Esophagus (tissue), 2 donors: ENCODE measurements around the gene GABRP. TPM values are rescaled to one million over a fixed set of nuclear protein-coding genes. Genes with fewer than 3 reads are reported as not detected.
"Not testable (repeated sequence)": the region's sequence is repeated elsewhere in the genome, so short reads cannot be mapped to it uniquely, and the experiment has no call there.

Experiments
- H3K27ac ChIP-seq, 2 donors: one replicate each; pipeline ENCODE4 v1.5.1; 2013; ENCODE audit warnings: low read depth in 2 of 2, mild to moderate bottlenecking in 2 of 2, inconsistent platforms in 1 of 2, low read length in 1 of 2, moderate library complexity in 1 of 2
- H3K27me3 ChIP-seq, 2 donors: one replicate each; pipeline ENCODE4 v1.6.1; 2013; ENCODE audit warnings: low read length in 2 of 2, control low read depth in 1 of 2, mild to moderate bottlenecking in 1 of 2; ENCODE audit not compliant: insufficient read depth in 2 of 2, control insufficient read depth in 1 of 2
- H3K36me3 ChIP-seq, 2 donors: one replicate each; pipeline ENCODE4 v1.6.1; 2013; ENCODE audit warnings: low read length in 1 of 2; ENCODE audit not compliant: control insufficient read depth in 2 of 2, insufficient read depth in 2 of 2
- H3K4me1 ChIP-seq, 2 donors: one replicate each; pipeline ENCODE4 v1.6.1; 2013; ENCODE audit warnings: low read length in 1 of 2; ENCODE audit not compliant: control insufficient read depth in 2 of 2, insufficient read depth in 2 of 2
- H3K4me3 ChIP-seq, 2 donors: one replicate each; pipeline ENCODE4 v1.5.1; 2013; ENCODE audit warnings: low read length in 2 of 2, mild to moderate bottlenecking in 2 of 2, low read depth in 1 of 2, moderate library complexity in 1 of 2
- H3K9me3 ChIP-seq, 2 donors: one replicate each; pipeline ENCODE4 v1.6.1; 2013; ENCODE audit warnings: mild to moderate bottlenecking in 2 of 2, low read depth in 1 of 2, low read length in 1 of 2, moderate library complexity in 1 of 2; ENCODE audit not compliant: control insufficient read depth in 2 of 2, insufficient read depth in 1 of 2
- WGBS, 2 donors: extraction: QIAGEN DNeasy Blood & Tissue Kit; methylation state at CpG; one replicate each; pipeline ENCODE4 v1.1.7; 2013; 5-methylcytosine and 5-hydroxymethylcytosine counted together
- polyA plus RNA-seq, 2 donors: library from polyadenylated mRNA; stranded (reverse); fragments of 200-250 nt; gene quantifications; one replicate each; pipeline ENCODE4 v1.2.3, GENCODE V29; 2013
- donor health status: healthy with polysubstance abuse.
- donor health status: Bipolar disorder and iron deficiency.

The GABRP gene
- polyA plus RNA-seq, 2 donors: 21.9 to 55.7 TPM

DNA sequence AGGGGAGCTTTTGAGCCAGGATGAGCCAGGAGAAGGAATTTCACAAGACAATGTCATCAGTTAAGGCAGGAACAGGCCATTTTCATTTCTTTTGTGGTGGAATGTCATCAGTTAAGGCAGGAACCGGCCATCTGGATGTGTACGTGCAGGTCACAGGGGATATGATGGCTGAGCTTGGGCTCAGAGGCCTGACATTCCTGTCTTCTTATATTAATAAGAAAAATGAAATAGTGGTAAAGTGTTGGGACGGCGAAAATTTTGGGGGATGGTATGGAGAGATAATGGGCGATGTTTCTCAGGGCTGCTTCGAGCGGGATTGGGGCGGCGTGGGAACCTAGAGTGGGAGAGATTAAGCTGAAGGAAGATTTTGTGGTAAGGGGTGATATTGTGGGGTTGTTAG lies 21.2 kb upstream of the GABRP start:
- H3K27ac ChIP-seq, H3K36me3 ChIP-seq, H3K27me3 ChIP-seq, H3K9me3 ChIP-seq, H3K4me3 ChIP-seq, H3K4me1 ChIP-seq: not testable (repeated sequence)
- 97 to 99% methylated on average over 9 of the region's 9 CpGs for WGBS, 2 donors

DNA sequence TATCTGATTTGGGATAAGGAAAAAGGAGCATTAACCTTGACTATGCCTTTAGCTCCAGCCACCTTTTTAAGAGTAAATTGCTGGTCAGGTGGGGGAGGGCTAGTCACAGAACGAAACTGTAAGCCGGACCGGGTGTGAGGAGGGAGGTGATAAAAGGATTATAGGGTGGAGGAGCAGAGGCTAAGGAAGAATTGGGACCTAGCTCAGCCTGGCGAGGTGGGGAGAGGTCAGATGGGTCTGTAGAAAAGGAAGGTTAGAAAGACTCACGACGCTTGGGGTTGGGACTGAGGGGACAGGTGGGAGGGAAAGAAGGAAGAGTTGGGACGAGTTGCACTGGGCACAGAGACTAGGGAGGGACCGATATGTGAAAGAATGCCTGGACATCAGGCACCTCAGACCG lies 17.7 kb upstream of the GABRP start:
- not testable (repeated sequence) for H3K4me1 ChIP-seq, H3K4me3 ChIP-seq, H3K9me3 ChIP-seq, H3K36me3 ChIP-seq, H3K27ac ChIP-seq, H3K27me3 ChIP-seq
- 77% methylated on average over 9 of the region's 9 CpGs for WGBS, 2 donors

DNA sequence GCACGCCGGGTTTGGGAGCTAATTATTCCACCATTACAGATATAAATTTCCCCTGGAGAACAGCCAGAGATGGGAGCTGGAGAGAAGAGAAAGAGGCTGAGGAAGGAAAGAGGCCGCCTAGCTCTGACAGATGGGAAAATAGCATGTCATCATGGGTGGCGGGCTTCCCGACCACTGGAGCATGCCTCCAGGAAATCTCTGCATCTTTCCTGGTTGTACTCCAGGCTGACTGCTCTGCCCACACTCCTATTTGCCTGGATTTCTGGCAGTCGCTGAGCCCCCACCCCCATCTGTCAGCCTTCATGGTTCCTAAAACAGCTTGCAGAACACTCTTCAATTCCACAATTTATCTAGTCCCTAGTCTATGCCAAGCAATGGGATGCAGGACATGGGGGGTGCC lies 14.3 kb upstream of the GABRP start:
- Histone ChIP-seq H3K36me3 (no peaks in the 10 kb centered on the region), H3K27me3 (no peaks in the 10 kb centered on the region), H3K27ac (no peak overlapping the region), H3K4me3 (no peak overlapping the region), H3K4me1 (peaks cover 0 to 7% of the 10 kb centered on the region in 2 donors), H3K9me3 (no peaks in the 10 kb centered on the region)
- WGBS, 2 donors: 50% methylated on average over 6 of the region's 6 CpGs

DNA sequence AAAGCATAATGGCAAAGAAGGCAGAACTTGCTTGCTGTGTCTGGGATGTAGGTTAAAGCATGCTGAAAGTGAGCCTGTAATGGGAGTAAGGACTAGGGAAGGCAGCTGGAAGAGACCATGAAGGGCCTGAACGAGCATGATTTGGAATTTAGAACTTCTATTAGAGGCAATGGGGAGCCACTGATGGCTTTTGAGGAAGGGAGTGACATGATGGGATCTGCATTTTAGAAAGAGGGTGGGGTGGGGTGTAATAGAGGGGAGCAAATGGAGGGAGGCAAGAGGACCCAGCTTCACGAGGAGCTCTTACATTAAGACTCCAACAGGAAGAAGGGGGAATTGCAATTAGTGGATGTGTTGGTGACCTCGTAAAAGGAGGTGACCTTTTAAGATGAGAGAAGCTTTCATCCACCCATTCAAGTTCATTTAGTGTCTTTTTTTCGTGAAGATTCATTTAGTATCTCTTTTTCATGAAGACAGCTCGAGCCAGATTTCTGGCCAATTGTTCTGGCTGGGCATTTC lies 13.6 kb upstream of the GABRP start:
- Histone ChIP-seq H3K27me3 (no peaks in the 10 kb centered on the region), H3K36me3 (no peaks in the 10 kb centered on the region), H3K9me3 (no peaks in the 10 kb centered on the region), H3K4me3 (no peak overlapping the region), H3K4me1 (peaks cover 0 to 7% of the 10 kb centered on the region in 2 donors), H3K27ac (no peak overlapping the region)
- 72 to 78% methylated on average over 5 of the region's 5 CpGs for WGBS, 2 donors

DNA sequence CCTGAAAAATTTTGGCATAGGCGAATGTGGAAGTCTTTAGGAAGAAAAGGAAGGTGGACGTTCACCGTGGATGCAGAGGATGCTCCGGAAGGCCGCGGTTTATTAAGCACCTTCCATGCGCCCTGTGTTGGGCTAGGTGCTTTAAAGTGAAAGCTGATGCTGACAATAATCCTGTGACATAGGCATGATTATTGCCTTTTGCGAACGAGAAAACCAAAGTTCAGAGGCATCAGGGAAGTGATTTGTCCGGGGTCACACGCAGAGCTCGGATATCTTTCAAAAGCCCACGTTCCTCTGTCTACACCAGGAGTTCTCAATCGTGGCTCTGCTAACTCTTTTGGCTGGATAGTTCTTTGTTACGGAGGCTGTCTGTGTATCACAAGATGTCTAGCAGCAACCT lies 12.0 kb upstream of the GABRP start:
- H3K27me3 ChIP-seq: no peaks in the 10 kb centered on the region
- H3K36me3 ChIP-seq: no peaks in the 10 kb centered on the region
- no peaks in the 10 kb centered on the region for H3K9me3 ChIP-seq
- WGBS, 2 donors: 79 to 92% methylated on average over 15 of the region's 15 CpGs
- H3K27ac ChIP-seq: no peak overlapping the region
- peaks cover 0 to 7% of the 10 kb centered on the region in 2 donors for H3K4me1 ChIP-seq
- H3K4me3 ChIP-seq: no peak overlapping the region

DNA sequence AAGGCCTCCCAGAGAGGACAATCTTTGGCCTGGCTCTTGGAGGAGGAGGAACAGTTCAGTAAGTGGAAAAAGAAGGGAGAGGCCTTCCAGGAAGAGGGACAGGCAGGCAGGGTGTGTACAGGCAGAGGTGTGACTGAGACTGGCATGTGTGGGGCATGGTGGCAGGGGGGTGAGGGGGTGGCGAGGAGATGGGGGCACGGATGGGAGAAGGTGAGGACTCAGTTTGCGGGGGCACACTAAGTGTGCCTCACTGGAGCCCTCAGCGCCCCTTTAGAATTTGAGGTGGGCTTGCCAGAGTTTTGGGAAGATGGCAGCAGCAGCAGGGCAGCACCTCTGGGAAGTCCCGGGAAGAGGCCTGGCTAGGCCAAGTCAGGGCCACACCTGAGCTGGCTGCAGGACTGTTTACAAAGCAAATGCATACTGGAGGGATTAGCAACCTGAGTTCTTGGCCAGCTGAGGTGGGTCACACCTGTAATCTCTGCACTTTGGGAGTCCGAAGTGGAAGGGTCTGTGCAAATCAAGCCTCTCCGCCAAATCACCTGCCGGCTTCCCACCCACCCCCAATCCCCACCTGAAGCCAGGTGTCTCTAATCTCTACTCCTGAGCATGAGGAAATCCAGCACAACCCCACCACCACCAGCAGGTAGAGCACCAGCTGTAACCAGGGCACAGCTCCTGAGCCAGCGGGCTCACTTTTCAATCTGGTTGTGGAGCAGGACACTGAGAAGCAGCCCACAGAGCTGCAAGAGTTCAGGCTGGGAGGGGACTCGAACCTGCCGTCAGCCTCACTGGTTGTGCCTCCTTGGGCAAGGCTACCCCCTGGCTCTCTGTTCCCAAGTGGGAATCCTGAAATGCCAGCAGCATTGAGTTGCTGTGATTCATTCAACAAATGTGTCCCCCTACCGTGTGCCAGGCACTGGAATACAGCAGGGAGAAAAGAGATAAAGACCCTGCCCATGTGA lies 10.2 kb upstream of the GABRP start:
- Histone ChIP-seq H3K36me3 (no peaks in the 10 kb centered on the region), H3K27me3 (no peaks in the 10 kb centered on the region), H3K4me3 (no peak overlapping the region), H3K4me1 (peaks cover 0 to 9% of the 10 kb centered on the region in 2 donors), H3K27ac (peak overlapping the region; percentile 65 to 69), H3K9me3 (no peaks in the 10 kb centered on the region)
- 73 to 75% methylated on average over 12 of the region's 12 CpGs for WGBS, 2 donors

DNA sequence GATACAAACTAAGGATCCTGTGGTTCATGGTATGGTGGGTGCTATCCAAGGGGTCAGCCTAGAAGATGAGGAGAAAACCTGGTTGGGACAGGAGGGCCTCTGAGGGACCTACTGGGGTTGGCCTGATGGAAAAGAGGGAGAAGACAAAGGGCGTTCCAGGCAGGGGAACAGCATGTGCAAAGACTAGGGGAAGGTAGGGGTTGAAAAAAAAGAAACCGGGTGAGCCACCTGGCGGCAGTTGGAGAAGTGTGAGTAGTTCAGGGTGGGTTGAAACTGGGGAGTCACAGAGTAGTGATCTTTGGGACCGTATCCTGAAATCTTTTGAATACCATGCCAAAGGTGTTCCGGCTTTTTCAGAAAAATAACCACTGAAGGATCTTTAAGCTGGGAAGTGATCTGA lies 8.7 kb upstream of the GABRP start:
- WGBS, 2 donors: 90 to 91% methylated on average over 5 of the region's 5 CpGs
- H3K9me3 ChIP-seq: no peaks in the 10 kb centered on the region
- no peaks in the 10 kb centered on the region for H3K36me3 ChIP-seq
- H3K27me3 ChIP-seq: no peaks in the 10 kb centered on the region
- peaks cover 0 to 9% of the 10 kb centered on the region in 2 donors for H3K4me1 ChIP-seq
- H3K4me3 ChIP-seq: no peak overlapping the region
- H3K27ac ChIP-seq: no peak overlapping the region

DNA sequence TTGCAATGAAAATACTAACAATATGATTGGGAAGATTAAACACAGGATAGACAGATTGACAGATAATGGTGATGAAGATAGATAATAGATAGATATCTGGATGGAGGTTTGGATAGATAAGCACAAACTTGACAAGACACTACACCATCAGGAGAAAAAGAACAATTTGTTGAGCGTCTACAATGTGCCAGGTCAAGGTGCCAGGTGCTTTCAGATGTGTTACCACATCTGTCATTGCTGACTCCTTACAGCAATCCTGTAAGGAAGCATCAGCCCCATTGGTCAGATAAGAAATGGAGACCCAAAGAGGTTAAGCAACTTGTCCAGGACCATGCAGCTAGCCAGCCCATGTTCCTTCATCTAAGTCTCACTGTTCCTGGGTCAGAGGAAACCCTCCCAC lies 1.6 kb upstream of the GABRP start:
- WGBS, 2 donors: 64 to 68% methylated on average over 1 of the region's 1 CpG
- Histone ChIP-seq H3K9me3 (no peaks in the 10 kb centered on the region), H3K4me1 (peaks cover 2 to 7% of the 10 kb centered on the region in 2 donors), H3K36me3 (no peaks in the 10 kb centered on the region), H3K27ac (no peak overlapping the region), H3K4me3 (no peak overlapping the region), H3K27me3 (no peaks in the 10 kb centered on the region)

DNA sequence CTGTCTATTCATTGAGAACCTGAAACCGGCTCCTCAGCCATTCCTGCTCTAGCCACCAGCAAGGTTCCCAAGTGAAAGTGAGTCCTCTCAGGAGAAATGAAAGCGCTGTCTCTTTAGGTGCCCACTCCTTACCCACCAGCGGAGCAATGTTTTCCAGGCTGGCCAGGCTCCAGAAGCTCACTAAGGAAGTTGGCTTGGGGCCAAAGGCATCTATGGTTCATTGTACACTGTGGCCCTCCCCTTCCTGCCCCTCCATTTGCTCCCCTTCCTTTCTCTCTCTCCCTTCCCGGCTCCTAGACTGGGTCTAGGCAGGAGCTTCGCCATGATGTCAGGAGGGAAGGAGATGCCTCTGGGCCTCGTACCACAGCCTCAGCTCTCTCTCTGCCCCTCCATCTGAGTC lies 1.1 kb upstream of the GABRP start:
- H3K9me3 ChIP-seq: no peaks in the 10 kb centered on the region
- H3K4me3 ChIP-seq: no peak overlapping the region
- H3K36me3 ChIP-seq: no peaks in the 10 kb centered on the region
- peaks cover 2 to 5% of the 10 kb centered on the region in 2 donors for H3K4me1 ChIP-seq
- no peaks in the 10 kb centered on the region for H3K27me3 ChIP-seq
- H3K27ac ChIP-seq: no peak overlapping the region
- WGBS, 2 donors: 65 to 68% methylated on average over 6 of the region's 6 CpGs

DNA sequence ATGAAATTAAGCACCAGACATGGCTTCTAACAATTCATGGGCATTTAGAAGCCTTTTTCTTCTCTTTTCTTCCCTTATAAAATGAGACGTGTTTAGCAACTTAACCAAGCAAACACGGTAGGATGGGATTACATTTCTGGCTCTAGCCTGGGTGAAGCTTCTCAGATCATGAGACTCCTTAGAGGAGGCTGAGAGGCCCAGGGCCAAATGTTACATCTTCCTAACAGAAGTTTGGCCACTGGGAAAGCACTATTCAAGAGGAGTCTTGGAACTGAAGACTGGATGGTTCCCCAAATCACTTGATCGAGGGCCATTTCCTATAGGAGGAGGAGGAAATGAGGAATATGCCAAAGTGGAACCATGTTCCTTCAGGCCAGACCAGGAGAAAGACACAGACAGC lies 1.9 kb downstream of the GABRP start:
- peak overlapping the region; percentile 4 to 34 for H3K4me3 ChIP-seq
- no peaks in the 10 kb centered on the region for H3K9me3 ChIP-seq
- no peak overlapping the region for H3K27ac ChIP-seq
- peaks cover 4 to 5% of the 10 kb centered on the region in 2 donors for H3K4me1 ChIP-seq
- no peaks in the 10 kb centered on the region for H3K36me3 ChIP-seq
- WGBS, 2 donors: 66 to 71% methylated on average over 3 of the region's 3 CpGs
- H3K27me3 ChIP-seq: no peaks in the 10 kb centered on the region
